ENCODE results near the gene MED27. TPM values are rescaled to one million over a fixed set of nuclear protein-coding genes. Genes with fewer than 3 reads are reported as not detected.

The MED27 gene
- total and polyA plus RNA-seq, 2 of the 4 experiments (the other 2 are of a cell fraction): 50.2 to 63.4 TPM

DNA sequence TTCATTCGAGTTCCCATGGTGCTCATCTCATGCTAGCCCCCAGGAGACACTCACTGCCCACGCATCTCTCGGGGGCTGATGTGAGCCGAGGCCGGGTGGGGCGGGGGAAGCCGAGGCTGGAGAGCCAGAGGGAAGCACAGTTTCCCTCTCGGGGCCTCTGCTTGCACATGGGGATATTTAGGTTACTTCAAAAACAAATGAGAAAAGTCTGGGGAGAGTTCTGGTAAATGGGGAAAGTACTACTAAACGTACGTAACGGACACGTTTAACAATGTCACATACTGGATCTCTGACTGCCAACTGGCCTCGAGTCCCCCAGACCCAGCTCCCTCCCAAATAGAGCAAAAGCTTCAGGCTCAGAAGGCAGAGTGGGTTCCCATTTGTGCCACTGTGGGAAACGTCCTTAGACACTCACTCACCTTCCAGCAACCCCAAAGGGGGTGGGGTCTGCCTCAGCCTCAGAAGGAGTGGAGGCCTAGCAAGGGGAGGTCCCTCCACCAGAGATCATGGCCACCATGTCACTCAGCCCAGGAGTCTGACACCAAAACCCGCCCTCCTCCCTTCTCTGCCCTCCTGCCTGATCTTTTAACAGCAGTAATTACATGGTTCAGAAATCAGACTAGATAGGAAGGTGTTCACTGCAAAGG lies 48.3 kb upstream of the MED27 start:
- in situ Hi-C loops (cut with MboI; ENCODE audit: low sequenced_read_pairs) (no loop called here), dilution Hi-C loops (cut with HindIII; ENCODE audit: low sequenced_read_pairs, unreplicated experiment) (no loop called here), intact Hi-C loops (cut with micrococcal nuclease) (loop anchor here (2.0 kb wide), 1 partner anchor 21 kb away; no protein-coding TSS in a partner anchor)
- Histone ChIP-seq H4K91ac (ENCODE audit: insufficient read depth, low read depth, low read length) (no peak overlapping the region), H3K36me3 (ENCODE audit: control insufficient read depth, insufficient read depth, low read length) (no peaks in the 10 kb centered on the region), H2AK9ac (replicated peaks; ENCODE audit: low read depth, low read length, poor library complexity) (no peak overlapping the region), H4K8ac (ENCODE audit: low read depth in 2 of 2, low read length in 2 of 2) (no peak overlapping the region), H3K27me3 (ENCODE audit: control insufficient read depth, insufficient read depth, low read length) (peaks cover 75% of the 10 kb centered on the region), H3K4me1 (ENCODE audit: control insufficient read depth, insufficient read depth, low read length) (no peaks in the 10 kb centered on the region), H3K27ac (ENCODE audit: insufficient read depth, low read length) (no peak overlapping the region), H3K4me2 (ENCODE audit: low read depth, low read length) (no peak overlapping the region), H4K5ac (ENCODE audit: low read depth, low read length) (no peak overlapping the region), H2AK5ac (ENCODE audit: low read depth, low read length) (no peak overlapping the region), H4K20me1 (ENCODE audit: insufficient read depth, low read length) (no peaks in the 10 kb centered on the region; the same call in 1 of the 2 replicates), H3K14ac (replicated peaks; ENCODE audit: low read depth, low read length) (no peak overlapping the region), H3K18ac (ENCODE audit: low read depth, low read length) (no peak overlapping the region), H2BK5ac (ENCODE audit: low read depth, low read length, poor library complexity, severe bottlenecking) (no peak overlapping the region), H2BK20ac (ENCODE audit: low read depth, low read length) (no peak overlapping the region), H3K9me1 (ENCODE audit: insufficient read depth, low read length) (no peaks in the 10 kb centered on the region), H2AFZ (replicated peaks; ENCODE audit: low read length, poor library complexity) (peak overlapping the region; percentile 39), H3K4ac (ENCODE audit: low read depth, low read length) (no peak overlapping the region), H3K56ac (ENCODE audit: extremely low read depth, insufficient read depth, low read length) (no peak overlapping the region), H2BK120ac (ENCODE audit: low read depth, low read length) (no peak overlapping the region), H3K9ac (ENCODE audit: low read depth, low read length) (no peak overlapping the region), H3K79me1 (ENCODE audit: low read depth in 1 of 2, low read length in 2 of 2) (no peaks in the 10 kb centered on the region), H3K9me3 (ENCODE audit: control insufficient read depth, insufficient read depth, low read length) (peaks cover 2% of the 10 kb centered on the region; the same call in 1 of the 2 replicates), H3K23ac (ENCODE audit: low read depth, low read length) (no peak overlapping the region), H3K4me3 (ENCODE audit: insufficient read depth, low read depth, low read length) (no peak overlapping the region), H2BK15ac (ENCODE audit: low read depth, low read length) (no peak overlapping the region)
- no TSS peak for BruUV-seq (replicated peaks)
- 57% methylated on average over 1 of the region's 15 CpGs; no CpG with 5 or more reads in 1 of the 2 experiments for WGBS, 2 experiments (ENCODE audit: extremely low coverage in 2 of 2, insufficient read length in 1 of 2)
- ATAC-seq (ENCODE audit: low read depth) (no peak), DNase-seq (no peak)
- POLR2A ChIA-PET (ENCODE audit: unreplicated experiment): no interaction called here
- no peak for TF ChIP-seq CHD1 (IDR thresholded peaks at IDR 0.05; ENCODE audit: low read depth, low read length)
- TF ChIP-seq POLR2A (IDR thresholded peaks at IDR 0.05; ENCODE audit: low read depth, low read length): no peak
- no peak for TF ChIP-seq NFE2L2 (IDR thresholded peaks at IDR 0.05; ENCODE audit: low read depth, low read length)
- TF ChIP-seq RAD21 (IDR thresholded peaks at IDR 0.05; ENCODE audit: low read length): no peak
- no peak for TF ChIP-seq FOS (IDR thresholded peaks at IDR 0.05; ENCODE audit: low read depth, low read length)
- no peak for TF ChIP-seq MAFK (IDR thresholded peaks at IDR 0.05; ENCODE audit: low read depth, low read length)
- TF ChIP-seq, protein P1, sequence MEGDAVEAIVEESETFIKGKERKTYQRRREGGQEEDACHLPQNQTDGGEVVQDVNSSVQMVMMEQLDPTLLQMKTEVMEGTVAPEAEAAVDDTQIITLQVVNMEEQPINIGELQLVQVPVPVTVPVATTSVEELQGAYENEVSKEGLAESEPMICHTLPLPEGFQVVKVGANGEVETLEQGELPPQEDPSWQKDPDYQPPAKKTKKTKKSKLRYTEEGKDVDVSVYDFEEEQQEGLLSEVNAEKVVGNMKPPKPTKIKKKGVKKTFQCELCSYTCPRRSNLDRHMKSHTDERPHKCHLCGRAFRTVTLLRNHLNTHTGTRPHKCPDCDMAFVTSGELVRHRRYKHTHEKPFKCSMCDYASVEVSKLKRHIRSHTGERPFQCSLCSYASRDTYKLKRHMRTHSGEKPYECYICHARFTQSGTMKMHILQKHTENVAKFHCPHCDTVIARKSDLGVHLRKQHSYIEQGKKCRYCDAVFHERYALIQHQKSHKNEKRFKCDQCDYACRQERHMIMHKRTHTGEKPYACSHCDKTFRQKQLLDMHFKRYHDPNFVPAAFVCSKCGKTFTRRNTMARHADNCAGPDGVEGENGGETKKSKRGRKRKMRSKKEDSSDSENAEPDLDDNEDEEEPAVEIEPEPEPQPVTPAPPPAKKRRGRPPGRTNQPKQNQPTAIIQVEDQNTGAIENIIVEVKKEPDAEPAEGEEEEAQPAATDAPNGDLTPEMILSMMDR (conservative IDR thresholded peaks at IDR 0.05; ENCODE audit: low read depth, low read length): no peak
- TF ChIP-seq, protein P2, sequence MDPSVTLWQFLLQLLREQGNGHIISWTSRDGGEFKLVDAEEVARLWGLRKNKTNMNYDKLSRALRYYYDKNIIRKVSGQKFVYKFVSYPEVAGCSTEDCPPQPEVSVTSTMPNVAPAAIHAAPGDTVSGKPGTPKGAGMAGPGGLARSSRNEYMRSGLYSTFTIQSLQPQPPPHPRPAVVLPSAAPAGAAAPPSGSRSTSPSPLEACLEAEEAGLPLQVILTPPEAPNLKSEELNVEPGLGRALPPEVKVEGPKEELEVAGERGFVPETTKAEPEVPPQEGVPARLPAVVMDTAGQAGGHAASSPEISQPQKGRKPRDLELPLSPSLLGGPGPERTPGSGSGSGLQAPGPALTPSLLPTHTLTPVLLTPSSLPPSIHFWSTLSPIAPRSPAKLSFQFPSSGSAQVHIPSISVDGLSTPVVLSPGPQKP (IDR thresholded peaks at IDR 0.05; ENCODE audit: borderline replicate concordance, low read depth, low read length): no peak
- TF ChIP-seq, protein P3, sequence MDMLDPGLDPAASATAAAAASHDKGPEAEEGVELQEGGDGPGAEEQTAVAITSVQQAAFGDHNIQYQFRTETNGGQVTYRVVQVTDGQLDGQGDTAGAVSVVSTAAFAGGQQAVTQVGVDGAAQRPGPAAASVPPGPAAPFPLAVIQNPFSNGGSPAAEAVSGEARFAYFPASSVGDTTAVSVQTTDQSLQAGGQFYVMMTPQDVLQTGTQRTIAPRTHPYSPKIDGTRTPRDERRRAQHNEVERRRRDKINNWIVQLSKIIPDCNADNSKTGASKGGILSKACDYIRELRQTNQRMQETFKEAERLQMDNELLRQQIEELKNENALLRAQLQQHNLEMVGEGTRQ (IDR thresholded peaks at IDR 0.05; ENCODE audit: low read depth, low read length): no peak
- TF ChIP-seq RCOR1 (IDR thresholded peaks at IDR 0.05; ENCODE audit: insufficient replicate concordance, low read length): no peak
- no peak for TF ChIP-seq BHLHE40 (IDR thresholded peaks at IDR 0.05; ENCODE audit: low read depth, low read length)
- CTCF ChIA-PET: no interaction called here
